Pulmonary artery endothelial cell (primary cell): Measurements from ENCODE around the gene FTHL17. TPM values are rescaled to one million over a fixed set of nuclear protein-coding genes. Genes with fewer than 3 reads are reported as not detected.

Experiments
- DNase-seq: peaks from one replicate; pipeline ENCODE4 v3.0.0-alpha.2; 2011; ENCODE audit warnings: low read depth, low spot score
- total RNA-seq: library from RNA; depleted of rRNA; stranded (reverse); fragments of >200 nt; gene quantifications from 2 replicates; pipeline ENCODE4 v1.2.3, GENCODE V29; 2014

FTHL17 gene
- total RNA-seq, 1 donor from 2014 or later, result not detected

- no peak for DNase-seq
Measured at GRCh38 chrX:31038575-31039326, 33.1 kb downstream of the FTHL17 start.

GRCh38 chrX:31036895-31037294, 34.9 kb downstream of the FTHL17 start:
- DNase-seq, result no peak

GRCh38 chrX:31027351-31027750, 44.5 kb downstream of the FTHL17 start:
- no peak for DNase-seq

- no peak for DNase-seq
Measured at GRCh38 chrX:31024866-31025265, 47.0 kb downstream of the FTHL17 start.

GRCh38 chrX:31021537-31021936, 50.3 kb downstream of the FTHL17 start:
- no peak for DNase-seq

Other genes starting within 250 kb of the FTHL17 start
- gene TAB3, start 182.8 kb downstream of the FTHL17 start, total RNA-seq, result 6.1 and 6.8 TPM in 2 replicates